GM21529 (cell line): ENCODE data around the gene MRAP.
"Not testable (repeated sequence)": the region's sequence is repeated elsewhere in the genome, so short reads cannot be mapped to it uniquely, and the experiment has no call there.

Source experiments
- ATAC-seq: cut with Tn5 transposase; IDR thresholded peaks from one replicate; pipeline ENCODE4 v1.9.1; 2021; ENCODE audit not compliant: unreplicated experiment

MRAP gene

DNA sequence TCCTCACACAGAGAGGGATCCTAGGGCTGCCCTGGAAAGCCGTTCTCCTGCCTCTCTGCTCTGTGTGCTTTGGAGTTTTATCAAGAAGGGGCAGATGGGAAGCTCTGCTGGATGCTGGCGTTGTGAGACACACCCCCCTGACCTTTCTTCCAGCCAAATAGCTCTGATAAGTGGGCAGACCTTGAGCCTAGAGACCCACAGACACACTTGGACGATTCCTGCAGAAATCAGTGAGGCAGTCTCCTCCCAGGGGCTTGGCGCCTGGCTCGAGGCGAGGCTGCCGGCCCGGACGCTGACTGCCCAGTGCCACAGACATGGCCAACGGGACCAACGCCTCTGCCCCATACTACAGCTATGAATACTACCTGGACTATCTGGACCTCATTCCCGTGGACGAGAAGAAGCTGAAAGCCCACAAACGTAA, at the start of gene MRAP:
TSS of gene MRAP (plus strand) at position 198 of the 424 bp plus-strand sequence. CDS start at position 315, 117 bp downstream.
- no peak for ATAC-seq

DNA sequence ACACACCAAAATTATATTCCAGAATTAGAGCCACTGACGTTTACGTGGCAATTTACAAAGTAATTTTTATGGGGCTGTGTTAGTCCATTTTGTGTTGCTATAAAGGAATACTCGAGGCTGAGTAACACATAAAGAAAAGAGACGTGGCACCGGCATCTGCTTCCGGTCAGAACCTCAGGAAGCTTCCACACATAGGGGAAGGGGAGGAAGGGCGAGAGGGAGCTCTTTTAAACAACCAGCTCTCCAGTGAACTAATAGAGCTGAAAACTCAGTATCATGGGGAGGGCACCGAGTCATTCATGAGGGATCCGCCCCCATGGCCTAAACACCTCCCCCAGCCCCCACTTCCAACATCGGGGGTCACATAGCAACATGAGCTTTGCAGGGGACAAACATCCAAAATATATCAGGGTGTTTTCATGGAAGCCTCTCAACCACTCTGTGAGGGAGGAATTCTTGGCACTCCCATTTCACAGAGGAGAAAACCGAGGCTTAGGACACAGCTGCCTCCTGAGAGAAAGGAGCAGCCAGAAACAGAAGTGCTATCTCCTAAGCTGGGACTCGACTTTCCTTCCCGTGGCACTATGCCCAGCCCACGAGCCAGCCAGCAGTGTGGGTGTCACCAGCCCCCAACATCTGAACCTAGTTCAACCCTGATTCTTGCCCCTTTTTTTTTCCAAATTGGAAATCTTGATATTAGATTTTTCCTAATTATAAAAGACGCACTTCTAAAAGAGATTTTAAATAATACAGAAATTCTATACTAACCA, 49.0 kb upstream of the MRAP start:
- ATAC-seq = no peak

- ATAC-seq = no peak
These were observed 46.5 kb upstream of the MRAP start for GRCh38 chr21:32252136-32252535.

GRCh38 chr21:32253215-32253641, 45.4 kb upstream of the MRAP start:
- no peak for ATAC-seq

DNA sequence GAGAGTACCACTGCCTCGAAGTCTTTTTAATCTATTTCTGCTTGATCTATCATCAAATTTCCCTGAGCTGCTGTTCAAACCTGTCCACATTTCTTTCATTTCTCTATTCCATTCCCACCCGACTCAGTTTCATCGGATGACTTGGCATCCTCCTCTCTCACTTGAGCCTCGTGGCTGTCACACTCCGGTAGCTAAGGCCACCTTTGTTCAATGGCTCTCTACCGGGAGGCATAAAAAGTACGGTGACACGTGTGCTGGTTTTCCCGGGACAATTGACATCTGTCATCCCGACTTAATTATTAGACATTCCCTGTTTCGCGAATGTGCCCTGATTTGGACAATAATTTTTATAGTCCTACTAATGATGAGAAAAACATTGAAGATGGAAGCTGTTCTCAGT, 42.4 kb upstream of the MRAP start:
- ATAC-seq = no peak

DNA sequence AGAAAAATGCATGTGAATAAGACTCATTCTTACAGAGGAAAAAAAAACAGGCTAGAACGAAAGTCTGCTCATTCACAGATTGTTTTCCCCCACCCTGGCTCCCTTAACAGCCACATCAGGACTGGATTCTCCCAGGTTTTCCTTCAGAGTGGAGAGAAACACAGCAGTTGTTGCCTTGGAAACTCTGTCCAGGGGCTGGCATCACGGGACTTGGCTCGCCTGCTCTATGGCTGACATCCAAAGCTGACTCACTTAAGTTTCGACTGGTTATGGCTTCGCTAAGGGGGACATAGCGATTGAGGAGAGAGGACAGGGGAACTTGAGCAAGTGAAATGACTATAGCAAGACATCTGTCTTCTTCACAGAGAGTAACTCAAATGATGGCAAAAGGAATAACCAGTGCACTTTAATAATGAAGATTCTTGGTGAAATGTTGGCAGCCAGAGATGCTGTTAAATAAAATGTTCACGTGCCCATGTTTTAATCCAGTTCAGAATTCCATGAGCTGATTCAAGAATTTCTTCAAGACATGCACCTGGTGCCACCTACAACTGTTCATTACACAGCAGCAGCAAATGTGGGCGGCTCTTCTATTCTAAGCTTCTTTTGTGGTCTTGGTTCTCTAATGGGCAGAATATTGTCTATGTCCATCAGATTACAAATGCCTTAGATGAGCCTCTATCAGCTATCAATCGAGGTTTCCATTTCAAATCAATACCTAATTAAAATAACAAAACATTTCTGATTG, 41.6 kb upstream of the MRAP start:
- no peak for ATAC-seq

GRCh38 chr21:32257962-32258785, 40.5 kb upstream of the MRAP start:
- no peak for ATAC-seq

DNA sequence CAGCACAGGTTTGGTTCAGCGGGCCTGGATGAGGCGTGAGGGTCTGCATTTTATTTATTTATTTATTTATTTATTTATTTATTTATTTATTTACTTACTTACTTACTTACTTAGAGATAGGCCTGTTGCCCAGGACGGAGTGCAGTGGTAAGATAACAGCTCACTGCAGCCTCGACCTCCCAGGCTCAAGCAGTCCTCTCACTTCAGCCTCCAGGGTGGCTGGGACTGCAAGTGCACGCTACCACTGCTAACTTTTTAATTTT, 39.9 kb upstream of the MRAP start:
- not testable (repeated sequence) for ATAC-seq

DNA sequence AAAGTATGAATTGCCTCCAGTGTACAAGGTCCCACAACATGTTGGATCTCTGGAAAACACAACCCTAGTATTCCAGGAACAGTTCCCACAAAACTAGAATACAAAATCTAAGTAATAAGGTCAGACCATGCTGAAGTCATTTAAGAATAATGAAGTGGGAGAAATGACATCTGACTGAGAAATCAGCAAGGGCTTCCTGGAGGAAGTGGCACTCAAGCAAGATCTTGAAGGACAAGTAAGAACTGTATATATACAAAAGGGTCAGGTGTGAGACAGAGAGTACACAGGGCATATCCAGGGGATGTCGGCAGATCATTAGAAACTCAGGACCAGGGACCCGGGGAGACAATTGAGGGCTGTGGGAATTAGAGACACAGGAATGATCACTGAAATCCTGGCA, 38.5 kb upstream of the MRAP start:
- ATAC-seq = no peak

GRCh38 chr21:32261929-32262328, 36.7 kb upstream of the MRAP start:
- ATAC-seq = no peak

DNA sequence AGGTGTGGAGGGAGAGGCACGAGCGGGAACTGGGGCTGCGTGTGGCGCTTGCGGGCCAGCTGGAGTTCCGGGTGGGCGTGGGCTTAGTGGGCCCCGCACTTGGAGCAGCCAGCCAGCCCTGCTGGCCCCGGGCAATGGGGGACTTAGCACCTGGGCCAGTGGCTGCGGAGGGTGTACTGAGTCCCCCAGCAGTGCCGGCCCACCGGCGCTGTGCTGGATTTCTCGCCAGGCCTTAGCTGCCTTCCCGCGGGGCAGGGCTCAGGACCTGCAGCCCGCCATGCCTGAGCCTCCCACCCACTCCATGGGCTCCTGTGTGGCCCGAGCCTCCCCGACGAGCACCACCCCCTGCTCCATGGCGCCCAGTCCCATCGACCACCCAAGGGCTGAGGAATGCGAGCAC, 33.3 kb upstream of the MRAP start:
- not testable (repeated sequence) for ATAC-seq

GRCh38 chr21:32270748-32271147, 27.9 kb upstream of the MRAP start:
- no peak for ATAC-seq

GRCh38 chr21:32276671-32277070, 22.0 kb upstream of the MRAP start:
- no peak for ATAC-seq

GRCh38 chr21:32278103-32278502, 20.6 kb upstream of the MRAP start:
- ATAC-seq = no peak

DNA sequence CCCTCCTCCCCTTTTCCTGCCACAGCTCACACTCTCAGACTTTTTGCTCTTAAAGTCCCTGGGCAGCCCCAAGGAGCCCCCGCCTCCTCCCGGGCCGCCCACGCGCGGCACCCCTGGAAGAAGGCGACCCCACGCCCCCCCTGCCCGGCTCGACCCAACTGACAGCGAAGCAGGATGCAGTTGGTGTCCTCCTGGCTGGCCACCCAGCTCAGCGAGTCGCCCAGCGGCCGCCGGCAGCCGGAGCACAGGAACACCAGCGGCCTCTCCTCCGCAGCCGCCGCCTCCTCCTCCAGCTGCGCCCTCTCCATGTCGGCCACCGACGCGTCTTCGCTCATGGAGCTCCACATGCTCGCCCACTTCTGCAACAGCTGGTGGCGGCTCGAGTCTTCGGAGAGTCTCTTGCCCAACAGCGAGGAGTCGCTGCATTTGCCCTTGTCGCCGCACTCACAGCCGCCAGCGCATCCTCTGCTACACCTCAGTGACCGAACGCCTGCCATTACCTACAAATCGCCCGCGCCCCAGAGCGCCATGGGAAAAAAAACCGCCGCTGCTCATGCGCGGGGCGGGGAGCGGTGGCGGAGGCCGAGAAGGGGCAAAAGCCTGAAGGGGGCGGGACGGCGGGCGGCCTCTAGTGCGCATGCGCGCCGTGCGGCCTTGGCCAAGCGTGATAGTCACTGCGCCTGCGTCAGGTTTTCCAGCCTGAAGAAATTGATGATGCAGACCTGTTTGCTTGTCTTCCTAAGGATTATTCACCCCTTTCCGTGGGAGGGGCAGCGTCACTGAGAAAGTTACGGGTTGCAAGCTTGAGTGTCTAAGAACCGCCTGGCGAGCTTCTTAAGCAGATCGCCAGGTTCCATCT, 19.9 kb upstream of the MRAP start, which contains the start of gene MIS18A:
TSS of gene MIS18A (minus strand) at position 532 of the 859 bp plus-strand sequence. CDS start at position 497, 35 bp downstream.
- peak; percentile 93 for ATAC-seq

- peak; percentile 13 for ATAC-seq
These were observed 19.3 kb upstream of the MRAP start for GRCh38 chr21:32279377-32279680.

GRCh38 chr21:32281531-32281930, 17.1 kb upstream of the MRAP start:
- no peak for ATAC-seq

GRCh38 chr21:32282992-32283391, 15.7 kb upstream of the MRAP start:
- ATAC-seq = no peak

GRCh38 chr21:32285476-32285875, 13.2 kb upstream of the MRAP start:
- ATAC-seq = no peak

DNA sequence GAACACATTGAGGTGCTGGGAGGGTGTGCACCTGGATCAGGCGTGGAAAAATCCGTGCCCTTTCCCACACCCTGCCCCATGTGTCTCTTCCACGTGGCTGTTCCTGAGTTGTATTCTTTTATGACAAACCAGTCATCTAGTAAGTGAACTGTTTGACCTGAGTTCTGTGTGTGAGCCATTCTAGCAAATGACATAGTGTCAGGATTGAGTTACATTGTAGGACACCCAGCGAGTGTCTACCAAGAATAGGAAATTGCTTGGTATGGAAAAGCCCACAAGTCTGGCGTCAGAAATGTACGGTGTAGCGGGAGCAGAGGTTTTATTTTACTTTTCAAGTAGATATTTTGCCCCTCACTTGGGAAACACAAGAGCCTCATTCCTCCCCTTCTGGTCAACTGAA, 1.2 kb upstream of the MRAP start:
- ATAC-seq = no peak

DNA sequence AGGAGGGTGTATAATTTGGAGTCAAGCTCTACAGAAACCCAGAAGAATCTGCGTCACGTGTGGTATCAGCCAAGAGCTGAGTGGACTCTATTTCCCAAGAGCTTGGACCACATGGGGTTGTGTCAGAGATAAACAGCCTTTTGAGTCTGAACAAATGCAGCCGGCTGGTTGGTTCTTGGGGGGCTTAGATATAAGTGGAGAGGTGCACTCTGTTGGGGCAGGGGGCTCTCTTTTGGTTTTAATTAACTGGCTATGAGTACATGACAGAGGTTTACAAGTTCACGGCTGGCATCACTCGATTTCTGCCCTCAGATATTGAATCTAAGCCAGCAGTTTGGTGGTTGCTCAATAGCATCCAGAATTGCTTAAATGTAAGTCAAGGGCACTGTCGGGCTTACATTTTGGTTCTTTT, 501 bp upstream of the MRAP start:
- ATAC-seq = no peak
